K562 (cell line): ENCODE data around the gene SLAMF6. TPM values are rescaled to one million over a fixed set of nuclear protein-coding genes. Genes with fewer than 3 reads are reported as not detected.

Source experiments
- ADNP ChIP-seq: fragments of 200-800 bp; sonication (Bioruptor generic); IDR thresholded peaks from 2 replicates; pipeline ENCODE4 v1.6.1; 2016; ENCODE audit warnings: missing genetic modification characterization, missing compliant biosample characterization
- BCOR ChIP-seq: fragments of 450-650 bp; IDR thresholded peaks from 2 replicates; pipeline ENCODE4 v1.6.1; 2016
- E4F1 ChIP-seq: fragments of 250-450 bp; sonication (Bioruptor Pico); IDR thresholded peaks from 2 replicates; pipeline ENCODE4 v1.5.0; 2021; ENCODE audit warnings: mild to moderate bottlenecking, borderline replicate concordance
- EZH2 ChIP-seq: IDR thresholded peaks from 2 replicates; pipeline ENCODE4 v1.6.1; 2012; ENCODE audit warnings: low read depth, mild to moderate bottlenecking, inconsistent platforms, low read length, borderline replicate concordance
- FOS ChIP-seq: IDR thresholded peaks from 3 replicates; pipeline ENCODE4 v1.6.1; 2011; ENCODE audit not compliant: insufficient read length; ENCODE audit errors: extremely low read depth
- HDAC2 ChIP-seq: fragments of 450-650 bp; IDR thresholded peaks from 2 replicates; pipeline ENCODE4 v1.6.1; 2016; ENCODE audit warnings: mild to moderate bottlenecking
- IRF9 ChIP-seq: fragments of 450-650 bp; IDR thresholded peaks from 2 replicates; pipeline ENCODE4 v1.6.1; 2016; ENCODE audit warnings: missing biosample characterization, missing genetic modification characterization
- NR2F6 ChIP-seq: fragments of 450-650 bp; formaldehyde crosslinking; IDR thresholded peaks from 2 replicates; pipeline ENCODE4 v1.4.0; 2020; ENCODE audit warnings: mild to moderate bottlenecking
- PBX2 ChIP-seq, 2 experiments: IDR thresholded peaks in 1 of 2; conservative IDR thresholded peaks in 1 of 2; 2 replicates each; pipeline ENCODE4 v1.6.1; 2016; ENCODE audit warnings: low read depth in 2 of 2, mild to moderate bottlenecking in 1 of 2, missing compliant biosample characterization in 1 of 2, missing genetic modification characterization in 1 of 2, moderate library complexity in 1 of 2
- RBM22 ChIP-seq: fragments of 200-400 bp; formaldehyde crosslinking; IDR thresholded peaks from 2 replicates; pipeline ENCODE4 v1.6.1; 2018; ENCODE audit warnings: low read length, low read depth; ENCODE audit not compliant: poor library complexity, severe bottlenecking
- SNIP1 ChIP-seq: fragments of 450-650 bp; IDR thresholded peaks from 2 replicates; pipeline ENCODE4 v1.7.1; 2017; ENCODE audit warnings: low read depth, mild to moderate bottlenecking
- SRSF3 ChIP-seq: fragments of 200-400 bp; formaldehyde crosslinking; IDR thresholded peaks from 2 replicates; pipeline ENCODE4 v1.6.1; 2016; ENCODE audit warnings: mild to moderate bottlenecking, low read length, moderate library complexity; ENCODE audit not compliant: insufficient read depth
- TOE1 ChIP-seq, 2 experiments: fragments of 450-650 bp in 1 of 2; sonication (generic) in 1 of 2; formaldehyde crosslinking in 1 of 2; IDR thresholded peaks; 2 replicates each; pipeline versions ENCODE4 v1.7.1 to v1.8.0; 2016 to 2022; ENCODE audit warnings: borderline replicate concordance in 2 of 2, mild to moderate bottlenecking in 2 of 2, antibody characterized with exemption in 1 of 2, inconsistent platforms in 1 of 2, low read depth in 1 of 2, missing genetic modification reagents in 1 of 2, moderate library complexity in 1 of 2
- ZNF644 ChIP-seq: fragments of 200-800 bp; sonication (Bioruptor generic); IDR thresholded peaks from 2 replicates; pipeline ENCODE4 v1.6.1; 2016; ENCODE audit warnings: low read depth, missing genetic modification characterization, missing compliant biosample characterization
- polyA plus RNA-seq, 8 experiments: library from polyadenylated mRNA; depleted of rRNA in 4 of 8; stranded (reverse) in 5 of 8; unstranded in 3 of 8; fragments of >200 nt; fragmentation: Nextera tagmentation in 2 of 8; fragmentation: Illumina TruSeq in 1 of 8; extraction: Ambion mirVana in 2 of 8; extraction: Trizol in 1 of 8; gene quantifications; 2 replicates each; pipeline versions ENCODE4 v1.2.1 to v1.2.3, GENCODE V29; 2011 to 2014; ENCODE audit warnings: inconsistent platforms in 1 of 8, missing spikeins in 1 of 8
- total RNA-seq, 7 experiments: library from RNA; depleted of rRNA in 6 of 7; stranded (reverse); fragments of >200 nt in 6 of 7; fragmentation: Illumina TruSeq in 2 of 7; extraction: Trizol in 2 of 7; gene quantifications; 2 replicates each; pipeline versions ENCODE4 v1.2.1 to v1.2.3, GENCODE V29; 2011 to 2021; ENCODE audit warnings: low replicate concordance in 1 of 7

Gene SLAMF6
- total and polyA plus RNA-seq, 9 of the 15 experiments (the other 6 are each of a cell fraction or from before 2014, with no cell fraction given), result 0.56 to 4.8 (median 1.1) TPM

GRCh38 chr1:160537714-160538665 is 14.9 kb upstream of the SLAMF6 start (continued):
- TF ChIP-seq TOE1 (IDR thresholded peaks at IDR 0.05; ENCODE audit: borderline replicate concordance) (no peak), TOE1 (CRISPR knock-in tag; IDR thresholded peaks at IDR 0.05; ENCODE audit: borderline replicate concordance, low read depth) (no peak), RBM22 (no peak), HDAC2 (no peak), SNIP1 (no peak), SRSF3 (no peak), NR2F6 (CRISPR knock-in tag) (no peak), ZNF644 (tag) (no peak), IRF9 (tag) (no peak), ADNP (tag) (no peak), EZH2 (no peak), FOS (no peak), BCOR (peak; percentile 66), PBX2 (CRISPR knock-in tag; IDR thresholded peaks at IDR 0.05; ENCODE audit: low read depth) (no peak), PBX2 (tag; conservative IDR thresholded peaks at IDR 0.05; ENCODE audit: low read depth) (no peak), E4F1 (CRISPR knock-in tag) (no peak)
